Chondrocyte (in vitro differentiated cells): Measurements from ENCODE around the gene ASCL2. TPM values are rescaled to one million over a fixed set of nuclear protein-coding genes. Genes with fewer than 3 reads are reported as not detected.

Source experiments
- DNase-seq: peaks from one replicate; pipeline ENCODE4 v3.0.0; 2021; ENCODE audit warnings: mixed read lengths, low spot score
- H3K27ac Mint-ChIP-seq: one replicate; pipeline ENCODE4 v1.8.0; 2021; ENCODE audit warnings: mild to moderate bottlenecking, moderate library complexity, mixed read lengths; ENCODE audit not compliant: unreplicated experiment
- H3K27me3 Mint-ChIP-seq: 2 replicates; pipeline ENCODE4 v1.8.0; 2021; ENCODE audit warnings: low read depth, mixed read lengths
- H3K36me3 Mint-ChIP-seq: 2 replicates; pipeline ENCODE4 v1.8.0; 2021; ENCODE audit warnings: low read depth, mixed read lengths
- H3K4me1 Mint-ChIP-seq: 2 replicates; pipeline ENCODE4 v1.8.0; 2021; ENCODE audit warnings: low read depth, mild to moderate bottlenecking, mixed read lengths
- H3K4me3 Mint-ChIP-seq: one replicate; pipeline ENCODE4 v1.8.0; 2021; ENCODE audit warnings: mild to moderate bottlenecking, moderate library complexity, mixed read lengths; ENCODE audit not compliant: unreplicated experiment
- H3K9me3 Mint-ChIP-seq: 2 replicates; pipeline ENCODE4 v1.8.0; 2021; ENCODE audit warnings: low read depth, mixed read lengths
- total RNA-seq: library from RNA; stranded (reverse); gene quantifications from 3 replicates; pipeline ENCODE4 v1.2.1, GENCODE V29; 2021
- TF ChIP-seq, protein P1 (sequence below): fragments of 200-600 bp; sonication (generic); IDR thresholded peaks from 2 replicates; pipeline ENCODE4 v1.5.0; 2021; ENCODE audit warnings: antibody characterized with exemption, mild to moderate bottlenecking, moderate library complexity

The ASCL2 gene
- total RNA-seq, 1 donor from 2014 or later = not detected

DNA sequence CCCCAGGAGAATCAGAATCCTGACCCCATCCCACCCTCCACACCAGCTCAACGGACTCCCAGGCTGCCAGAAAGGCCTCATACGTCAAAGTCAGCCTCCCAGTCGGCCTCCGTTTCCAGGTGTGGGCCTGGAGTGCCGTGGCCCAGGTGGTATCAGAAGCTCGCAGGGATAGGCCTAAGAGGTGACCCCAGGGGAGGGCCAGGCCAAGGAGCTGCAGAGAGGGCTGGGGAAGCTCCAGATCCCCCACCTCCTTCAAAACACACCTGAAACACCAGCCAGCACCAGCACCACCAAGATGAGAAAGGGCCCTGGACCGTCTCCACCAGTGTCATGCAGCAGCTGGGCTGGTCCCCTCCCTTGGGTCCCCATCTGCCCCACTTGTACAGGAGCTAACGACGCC, 20.3 kb downstream of the ASCL2 start:
- TF ChIP-seq, protein P1, sequence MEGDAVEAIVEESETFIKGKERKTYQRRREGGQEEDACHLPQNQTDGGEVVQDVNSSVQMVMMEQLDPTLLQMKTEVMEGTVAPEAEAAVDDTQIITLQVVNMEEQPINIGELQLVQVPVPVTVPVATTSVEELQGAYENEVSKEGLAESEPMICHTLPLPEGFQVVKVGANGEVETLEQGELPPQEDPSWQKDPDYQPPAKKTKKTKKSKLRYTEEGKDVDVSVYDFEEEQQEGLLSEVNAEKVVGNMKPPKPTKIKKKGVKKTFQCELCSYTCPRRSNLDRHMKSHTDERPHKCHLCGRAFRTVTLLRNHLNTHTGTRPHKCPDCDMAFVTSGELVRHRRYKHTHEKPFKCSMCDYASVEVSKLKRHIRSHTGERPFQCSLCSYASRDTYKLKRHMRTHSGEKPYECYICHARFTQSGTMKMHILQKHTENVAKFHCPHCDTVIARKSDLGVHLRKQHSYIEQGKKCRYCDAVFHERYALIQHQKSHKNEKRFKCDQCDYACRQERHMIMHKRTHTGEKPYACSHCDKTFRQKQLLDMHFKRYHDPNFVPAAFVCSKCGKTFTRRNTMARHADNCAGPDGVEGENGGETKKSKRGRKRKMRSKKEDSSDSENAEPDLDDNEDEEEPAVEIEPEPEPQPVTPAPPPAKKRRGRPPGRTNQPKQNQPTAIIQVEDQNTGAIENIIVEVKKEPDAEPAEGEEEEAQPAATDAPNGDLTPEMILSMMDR = no peak

DNA sequence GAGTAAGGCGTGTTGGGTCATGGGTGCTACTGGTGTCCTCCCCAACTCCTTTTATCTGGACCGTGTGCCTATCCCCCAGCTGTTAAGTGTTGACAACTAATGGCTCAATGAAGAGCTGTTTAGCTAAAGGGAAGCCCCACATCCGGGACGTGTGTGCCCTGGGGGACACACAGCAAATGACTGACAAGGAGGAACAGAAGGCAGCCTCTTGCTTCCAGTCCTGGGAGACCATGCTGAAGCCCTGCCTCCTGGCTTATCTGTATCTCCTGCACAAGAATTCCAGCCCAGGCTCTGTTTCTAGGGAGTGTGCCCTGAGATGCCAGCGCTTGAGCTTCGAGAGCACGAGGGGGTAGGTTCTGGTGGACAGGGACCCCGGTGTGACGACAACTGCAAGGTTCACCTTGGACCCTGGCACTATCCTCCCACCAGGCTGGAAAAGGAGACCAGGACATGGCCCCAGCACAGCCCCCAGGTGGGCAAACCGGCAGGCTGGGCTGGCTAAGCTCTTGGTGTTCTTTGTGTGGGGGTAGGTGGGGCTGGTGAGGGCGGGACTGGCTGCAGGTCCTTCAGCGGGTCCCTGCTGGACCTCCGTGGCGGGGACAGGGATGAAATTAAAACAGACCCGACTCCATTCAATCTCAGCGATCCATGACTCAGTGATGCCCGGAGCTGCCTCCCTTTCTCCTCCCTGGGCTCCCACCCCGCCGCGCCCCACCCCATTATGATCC, 21.0 kb downstream of the ASCL2 start:
- peaks cover 36% of the 10 kb centered on the region for H3K27me3 Mint-ChIP-seq
- no peak overlapping the region for H3K4me3 Mint-ChIP-seq
- H3K4me1 Mint-ChIP-seq = no peaks in the 10 kb centered on the region
- H3K9me3 Mint-ChIP-seq = peaks cover 3% of the 10 kb centered on the region
- H3K36me3 Mint-ChIP-seq = peaks cover 2% of the 10 kb centered on the region
- DNase-seq = no peak
- TF ChIP-seq, protein P1 = no peak
- H3K27ac Mint-ChIP-seq = no peak overlapping the region

More for the DNA sequence above, 20.3 kb downstream of the ASCL2 start:
- Mint-ChIP-seq H3K9me3 (peaks cover 6% of the 10 kb centered on the region), H3K27ac (no peak overlapping the region), H3K36me3 (peaks cover 2% of the 10 kb centered on the region), H3K4me1 (no peaks in the 10 kb centered on the region), H3K4me3 (no peak overlapping the region), H3K27me3 (peaks cover 31% of the 10 kb centered on the region)
- DNase-seq = no peak

DNA sequence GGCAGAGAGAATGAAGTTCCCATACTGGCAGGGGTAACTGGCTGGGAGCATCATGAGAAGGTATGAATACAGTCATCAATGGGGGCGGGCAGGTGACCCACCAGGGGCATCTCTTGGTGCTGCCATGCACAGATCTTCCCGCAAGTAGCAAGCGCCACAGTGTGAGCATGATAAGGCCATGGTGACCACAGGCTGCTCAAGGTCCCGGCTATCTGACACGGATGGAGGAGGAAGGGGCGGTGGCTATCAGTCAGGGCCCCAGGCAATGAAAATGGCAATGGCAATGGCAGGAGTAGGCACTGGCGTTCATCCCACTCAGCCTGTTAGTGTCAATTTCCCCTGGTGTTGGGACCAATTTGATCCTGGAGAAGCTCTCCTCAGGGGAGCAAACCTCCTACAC, 21.6 kb downstream of the ASCL2 start:
- no peaks in the 10 kb centered on the region for H3K9me3 Mint-ChIP-seq
- H3K4me1 Mint-ChIP-seq = no peaks in the 10 kb centered on the region
- peaks cover 2% of the 10 kb centered on the region for H3K36me3 Mint-ChIP-seq
- H3K27me3 Mint-ChIP-seq = peaks cover 41% of the 10 kb centered on the region
- no peak for DNase-seq
- no peak overlapping the region for H3K27ac Mint-ChIP-seq
- TF ChIP-seq, protein P1 = no peak
- no peak overlapping the region for H3K4me3 Mint-ChIP-seq

DNA sequence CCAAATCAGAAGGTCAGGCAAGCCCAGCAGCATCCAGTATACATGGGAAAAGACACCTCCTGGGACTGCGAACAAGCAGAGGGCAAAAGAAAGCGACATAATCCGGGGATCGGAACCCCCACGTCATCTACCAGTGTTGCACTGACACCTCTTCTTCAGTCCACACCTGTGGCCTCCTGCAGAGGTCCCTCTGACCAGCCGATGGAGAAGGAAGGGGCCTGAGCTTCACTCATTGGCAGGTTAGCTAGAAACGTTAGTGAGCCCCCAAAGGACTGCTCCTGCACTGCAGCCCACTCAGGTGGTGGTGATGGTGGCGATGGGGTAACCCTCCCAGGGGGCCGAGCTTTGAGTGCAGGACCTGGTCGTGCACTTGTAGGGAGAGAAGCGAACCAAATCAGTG, 22.1 kb downstream of the ASCL2 start:
- Mint-ChIP-seq H3K4me1 (no peaks in the 10 kb centered on the region), H3K9me3 (peaks cover 2% of the 10 kb centered on the region), H3K27ac (no peak overlapping the region), H3K27me3 (peaks cover 45% of the 10 kb centered on the region), H3K4me3 (no peak overlapping the region), H3K36me3 (peaks cover 2% of the 10 kb centered on the region)
- no peak for DNase-seq
- TF ChIP-seq, protein P1 = no peak

DNA sequence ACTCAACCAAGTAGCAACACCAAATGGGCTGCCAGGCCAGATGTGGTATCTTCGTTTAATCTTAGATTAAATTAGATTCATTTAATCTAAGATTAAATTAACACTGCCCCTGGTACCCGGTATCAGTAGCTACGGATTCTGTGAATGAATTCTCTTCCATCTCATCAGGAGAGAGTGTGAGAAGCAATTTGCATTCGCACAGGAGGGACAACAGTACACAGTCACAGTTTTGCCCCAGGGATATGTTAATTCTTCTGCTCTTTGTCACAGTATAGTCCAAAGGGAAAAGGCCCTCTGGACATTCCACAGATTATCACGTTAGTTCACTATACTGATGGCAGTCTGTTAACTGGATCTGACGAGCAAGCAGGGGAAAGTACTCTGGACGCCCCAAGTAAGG, 22.9 kb downstream of the ASCL2 start:
- Mint-ChIP-seq H3K27ac (no peak overlapping the region), H3K4me1 (no peaks in the 10 kb centered on the region), H3K9me3 (peaks cover 8% of the 10 kb centered on the region), H3K4me3 (no peak overlapping the region), H3K27me3 (peaks cover 50% of the 10 kb centered on the region), H3K36me3 (peaks cover 4% of the 10 kb centered on the region)
- TF ChIP-seq, protein P1 = no peak
- no peak for DNase-seq
